GM12891 (cell line): ENCODE results near the gene FOXL2NB.

Experiments used
- PAX5 ChIP-seq: IDR thresholded peaks from 2 replicates; pipeline ENCODE4 v1.6.1; 2011; ENCODE audit warnings: low read length, moderate library complexity, mild to moderate bottlenecking; ENCODE audit not compliant: insufficient read depth, severe bottlenecking
- POLR2A ChIP-seq: IDR thresholded peaks from 2 replicates; pipeline ENCODE4 v1.6.1; 2011; ENCODE audit warnings: low read depth, low read length, control low read depth
- POLR2AphosphoS5 ChIP-seq: IDR thresholded peaks from 2 replicates; pipeline ENCODE4 v1.6.1; 2011; ENCODE audit warnings: low read depth, low read length, control low read depth
- POU2F2 ChIP-seq: IDR thresholded peaks from 2 replicates; pipeline ENCODE4 v1.6.1; 2011; ENCODE audit warnings: low read depth, mild to moderate bottlenecking, control low read depth, low read length, moderate library complexity
- SPI1 ChIP-seq: IDR thresholded peaks from 2 replicates; pipeline ENCODE4 v1.6.1; 2011; ENCODE audit warnings: low read depth, low read length, control low read depth
- TAF1 ChIP-seq: IDR thresholded peaks from 2 replicates; pipeline ENCODE4 v1.6.1; 2011; ENCODE audit warnings: low read depth, low read length, control low read depth

GRCh38 chr3:138941259-138941885, 5.6 kb upstream of the FOXL2NB start:
- TF ChIP-seq POLR2AphosphoS5: no peak
- no peak for TF ChIP-seq POLR2A
- no peak for TF ChIP-seq TAF1
- no peak for TF ChIP-seq SPI1
- no peak for TF ChIP-seq PAX5
- no peak for TF ChIP-seq POU2F2
